Measurements from ENCODE around the gene FCRLA.
"Not testable (repeated sequence)": the region's sequence is repeated elsewhere in the genome, so short reads cannot be mapped to it uniquely, and the experiment has no call there.

FCRLA gene

DNA sequence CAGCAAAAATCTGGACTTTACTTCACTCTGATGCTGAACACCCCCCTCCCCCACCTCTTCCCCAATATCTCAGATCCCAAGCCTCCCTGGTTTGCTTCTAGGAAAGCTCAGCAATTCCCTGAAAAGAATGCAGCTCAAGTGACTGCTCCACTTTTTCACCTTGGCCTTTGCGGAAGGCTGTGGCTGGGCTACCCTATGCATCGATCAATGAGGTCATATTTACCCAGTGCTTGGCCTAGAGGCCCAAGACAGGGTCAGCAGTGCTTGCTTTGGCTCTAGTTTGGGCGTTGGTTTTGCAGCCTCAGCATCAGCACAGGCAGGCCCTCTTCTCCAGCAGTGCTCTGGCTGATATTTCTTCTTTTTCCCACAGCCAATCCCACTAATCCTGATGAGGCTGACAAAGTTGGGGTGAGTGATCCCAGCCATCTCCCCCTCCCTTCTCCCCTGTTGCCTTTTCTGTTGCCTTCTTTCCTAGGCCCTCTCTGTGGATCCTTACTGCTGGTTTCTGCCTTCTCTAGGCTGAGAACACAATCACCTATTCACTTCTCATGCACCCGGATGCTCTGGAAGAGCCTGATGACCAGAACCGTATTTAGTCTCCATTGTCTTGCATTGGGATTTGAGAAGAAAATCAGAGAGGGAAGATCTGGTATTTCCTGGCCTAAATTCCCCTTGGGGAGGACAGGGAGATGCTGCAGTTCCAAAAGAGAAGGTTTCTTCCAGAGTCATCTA is 29.9 kb upstream of the FCRLA start:
- H3K4me1 ChIP-seq (ENCODE audit: insufficient read depth, low read length) = no peaks in the 10 kb centered on the region
- H3K9me3 ChIP-seq (ENCODE audit: low read length) = no peaks in the 10 kb centered on the region
- H3K4me3 ChIP-seq (ENCODE audit: low read depth in 1 of 2, low read length in 2 of 2) = no peak overlapping the region
- H3K36me3 ChIP-seq (ENCODE audit: insufficient read depth, low read length) = no peaks in the 10 kb centered on the region
- no peak overlapping the region for H3K9ac ChIP-seq (ENCODE audit: low read length)
- no peak overlapping the region for H3K27ac ChIP-seq (ENCODE audit: low read depth, low read length)
- H3K27me3 ChIP-seq (ENCODE audit: control insufficient read depth in 1 of 2, insufficient read depth in 2 of 2, low read length in 2 of 2) = no peaks in the 10 kb centered on the region

DNA sequence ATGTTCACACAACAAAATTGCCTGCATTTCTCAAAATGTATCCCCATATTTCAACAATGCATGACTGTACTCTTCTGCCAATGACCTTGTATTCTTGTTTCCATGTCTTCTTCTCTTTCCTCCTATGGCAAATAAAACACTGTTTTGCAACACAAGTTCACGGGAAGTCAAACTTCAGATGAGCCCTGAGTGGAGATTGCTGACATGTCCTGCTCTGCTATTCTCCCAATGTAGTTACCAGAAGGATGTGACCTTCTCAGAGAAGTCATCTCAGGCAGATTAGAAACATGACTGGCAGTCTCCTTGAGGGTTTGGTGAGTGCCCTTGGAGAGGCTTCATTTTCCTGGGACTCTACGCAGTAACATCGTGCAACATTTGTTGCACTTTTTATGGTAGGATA is 28.5 kb upstream of the FCRLA start:
- H3K27me3 ChIP-seq (ENCODE audit: control insufficient read depth in 1 of 2, insufficient read depth in 2 of 2, low read length in 2 of 2) = no peaks in the 10 kb centered on the region
- H3K4me1 ChIP-seq (ENCODE audit: insufficient read depth, low read length) = no peaks in the 10 kb centered on the region
- no peak overlapping the region for H3K4me3 ChIP-seq (ENCODE audit: low read depth in 1 of 2, low read length in 2 of 2)
- no peak overlapping the region for H3K27ac ChIP-seq (ENCODE audit: low read depth, low read length)
- H3K9ac ChIP-seq (ENCODE audit: low read length) = no peak overlapping the region
- H3K9me3 ChIP-seq (ENCODE audit: low read length) = no peaks in the 10 kb centered on the region
- H3K36me3 ChIP-seq (ENCODE audit: insufficient read depth, low read length) = no peaks in the 10 kb centered on the region

DNA sequence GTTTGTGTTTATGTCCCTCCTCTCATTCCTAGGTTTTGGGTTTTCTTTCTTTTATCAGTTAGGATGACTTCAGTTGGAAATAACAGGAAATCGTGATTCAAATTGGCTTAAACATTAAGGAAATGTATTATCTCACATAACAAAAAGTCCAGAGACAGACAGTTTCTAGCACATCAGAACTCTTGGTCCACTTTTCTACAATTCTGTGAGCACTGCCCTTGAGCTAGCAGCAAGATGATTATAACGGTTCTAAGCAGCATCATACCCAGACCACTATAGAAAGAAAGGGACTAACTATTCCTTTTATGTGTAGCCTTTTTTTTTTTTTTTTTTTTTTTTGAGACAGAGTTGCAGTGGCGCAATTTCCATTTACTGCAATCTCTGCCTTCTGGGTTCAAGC is 25.1 kb upstream of the FCRLA start:
- Histone ChIP-seq H3K27ac (ENCODE audit: low read depth, low read length) (no peak overlapping the region), H3K4me1 (ENCODE audit: insufficient read depth, low read length) (no peaks in the 10 kb centered on the region), H3K4me3 (ENCODE audit: low read depth in 1 of 2, low read length in 2 of 2) (no peak overlapping the region), H3K27me3 (ENCODE audit: control insufficient read depth in 1 of 2, insufficient read depth in 2 of 2, low read length in 2 of 2) (no peaks in the 10 kb centered on the region), H3K36me3 (ENCODE audit: insufficient read depth, low read length) (no peaks in the 10 kb centered on the region), H3K9me3 (ENCODE audit: low read length) (no peaks in the 10 kb centered on the region), H3K9ac (ENCODE audit: low read length) (no peak overlapping the region)

DNA sequence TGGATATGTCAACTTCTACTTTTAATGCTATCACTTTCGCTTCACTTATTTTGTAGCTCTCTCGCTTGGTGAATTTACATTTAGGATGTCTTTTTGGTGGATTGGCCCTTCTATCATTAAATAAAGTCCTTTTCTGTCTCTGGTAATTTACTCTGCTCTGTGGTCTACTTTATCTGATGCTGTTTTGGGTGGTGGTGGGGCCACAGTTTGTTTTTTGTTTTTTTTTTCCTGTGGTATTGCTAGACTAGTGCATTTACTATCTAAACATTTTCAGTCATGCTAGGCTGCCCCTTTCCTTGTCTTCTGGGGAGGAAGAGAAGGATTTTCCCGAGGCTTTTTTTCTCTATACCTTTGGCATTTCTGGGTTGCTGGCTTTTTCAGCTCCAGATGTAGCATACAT is 18.1 kb upstream of the FCRLA start:
- Histone ChIP-seq H3K36me3 (ENCODE audit: insufficient read depth, low read length) (no peaks in the 10 kb centered on the region), H3K27ac (ENCODE audit: low read depth, low read length) (no peak overlapping the region), H3K27me3 (ENCODE audit: control insufficient read depth in 1 of 2, insufficient read depth in 2 of 2, low read length in 2 of 2) (peaks cover 0 to 7% of the 10 kb centered on the region in 2 donors), H3K4me3 (ENCODE audit: low read depth in 1 of 2, low read length in 2 of 2) (no peak overlapping the region), H3K4me1 (ENCODE audit: insufficient read depth, low read length) (no peaks in the 10 kb centered on the region), H3K9ac (ENCODE audit: low read length) (no peak overlapping the region), H3K9me3 (ENCODE audit: low read length) (no peaks in the 10 kb centered on the region)

DNA sequence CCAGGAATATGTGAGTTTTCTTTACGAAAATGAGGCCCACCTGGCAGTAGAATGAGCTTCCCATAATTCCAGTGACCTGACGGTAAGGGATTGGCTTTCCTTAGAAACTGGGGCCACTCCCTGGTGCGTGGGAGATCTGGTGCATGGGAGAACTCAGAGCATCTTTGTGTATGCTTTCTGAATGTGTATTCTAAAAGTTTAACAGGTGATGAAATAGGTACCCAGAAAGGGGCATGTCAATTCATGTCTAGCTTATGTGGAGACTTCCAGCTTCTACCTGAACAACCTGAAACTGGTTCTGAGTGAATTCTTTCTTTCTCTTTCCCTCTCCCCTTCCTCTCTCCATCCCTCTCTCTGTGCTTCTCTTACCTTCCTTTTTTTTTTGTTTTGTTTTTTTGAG is 15.2 kb upstream of the FCRLA start:
- Histone ChIP-seq H3K36me3 (ENCODE audit: insufficient read depth, low read length) (no peaks in the 10 kb centered on the region), H3K9ac (ENCODE audit: low read length) (no peak overlapping the region), H3K27me3 (ENCODE audit: control insufficient read depth in 1 of 2, insufficient read depth in 2 of 2, low read length in 2 of 2) (peaks cover 0 to 7% of the 10 kb centered on the region in 2 donors), H3K27ac (ENCODE audit: low read depth, low read length) (no peak overlapping the region), H3K4me1 (ENCODE audit: insufficient read depth, low read length) (no peaks in the 10 kb centered on the region), H3K9me3 (ENCODE audit: low read length) (no peaks in the 10 kb centered on the region), H3K4me3 (ENCODE audit: low read depth in 1 of 2, low read length in 2 of 2) (no peak overlapping the region)

DNA sequence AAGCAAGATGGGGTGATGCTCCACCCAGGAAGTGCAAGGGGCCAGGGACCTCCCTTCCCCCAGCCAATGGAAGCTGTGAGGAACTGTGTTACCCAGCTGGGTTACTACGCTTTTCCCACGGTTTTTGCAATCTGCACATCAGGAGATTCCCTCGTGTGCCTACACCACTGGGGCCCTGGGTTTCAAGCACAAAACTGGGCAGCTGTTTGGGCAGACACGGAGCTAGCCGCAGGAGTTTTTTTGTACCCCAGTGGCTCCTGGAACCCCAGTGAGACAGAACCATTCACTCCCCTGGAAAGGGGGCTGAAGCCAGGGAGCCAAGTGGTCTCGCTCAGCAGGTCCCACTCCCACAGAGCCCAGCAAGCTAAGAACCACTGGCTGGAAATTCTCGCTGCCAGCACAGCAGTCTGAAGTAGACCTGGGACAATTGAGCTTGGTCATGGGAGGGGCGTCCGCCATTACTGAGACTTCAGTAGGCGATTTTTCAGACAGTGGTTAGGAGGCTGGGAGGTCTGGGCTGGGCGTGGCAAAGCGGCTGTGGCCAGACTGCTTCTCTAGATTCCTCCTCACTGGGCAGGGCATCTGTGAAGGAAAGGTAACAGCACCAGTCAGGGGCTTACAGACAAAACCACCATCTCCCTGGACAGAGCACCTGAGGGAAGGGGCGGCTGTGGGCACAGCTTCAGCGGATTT is 13.9 kb upstream of the FCRLA start:
- H3K4me1 ChIP-seq (ENCODE audit: insufficient read depth, low read length); H3K36me3 ChIP-seq (ENCODE audit: insufficient read depth, low read length); H3K4me3 ChIP-seq (ENCODE audit: low read depth in 1 of 2, low read length in 2 of 2); H3K9ac ChIP-seq (ENCODE audit: low read length); H3K9me3 ChIP-seq (ENCODE audit: low read length); H3K27ac ChIP-seq (ENCODE audit: low read depth, low read length); H3K27me3 ChIP-seq (ENCODE audit: control insufficient read depth in 1 of 2, insufficient read depth in 2 of 2, low read length in 2 of 2): not testable (repeated sequence)

DNA sequence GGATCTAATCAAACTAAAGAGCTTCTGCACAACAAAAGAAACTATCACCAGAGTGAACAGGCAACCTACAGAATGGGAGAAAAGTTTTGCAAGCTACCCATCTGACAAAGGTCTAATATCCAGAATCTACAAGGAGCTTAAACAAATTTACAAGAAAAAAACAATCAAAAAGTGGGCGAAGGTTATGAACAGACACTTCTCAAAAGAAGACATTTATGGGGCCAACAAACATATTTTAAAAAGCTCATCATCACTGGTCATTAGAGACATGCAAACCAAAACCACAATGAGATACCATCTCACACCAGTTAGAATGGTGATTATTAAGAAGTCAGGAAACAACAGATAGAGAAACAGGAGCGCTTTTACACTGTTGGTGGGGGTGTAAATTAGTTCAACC is 8.7 kb upstream of the FCRLA start:
- not testable (repeated sequence) for H3K27me3 ChIP-seq (ENCODE audit: control insufficient read depth in 1 of 2, insufficient read depth in 2 of 2, low read length in 2 of 2); H3K9me3 ChIP-seq (ENCODE audit: low read length); H3K27ac ChIP-seq (ENCODE audit: low read depth, low read length); H3K36me3 ChIP-seq (ENCODE audit: insufficient read depth, low read length); H3K9ac ChIP-seq (ENCODE audit: low read length); H3K4me1 ChIP-seq (ENCODE audit: insufficient read depth, low read length); H3K4me3 ChIP-seq (ENCODE audit: low read depth in 1 of 2, low read length in 2 of 2)

DNA sequence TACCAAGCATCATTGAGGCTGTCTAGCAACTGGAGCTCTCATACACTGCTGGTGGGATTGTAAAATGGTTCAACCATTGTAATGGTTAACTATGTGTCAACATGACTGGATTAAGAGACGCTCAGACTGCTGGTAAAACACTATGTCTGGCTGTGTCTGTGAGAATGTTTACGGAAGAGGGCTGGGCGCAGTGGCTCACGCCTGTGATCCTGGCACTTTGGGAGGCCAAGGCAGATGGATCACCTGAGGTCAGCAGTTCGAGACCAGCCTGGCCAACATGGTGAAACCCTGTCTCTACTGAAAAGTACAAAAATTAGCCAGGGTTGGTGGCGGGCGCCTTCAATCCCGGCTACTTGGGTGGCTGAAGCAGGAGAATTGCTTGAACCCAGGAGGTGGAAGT is 4.8 kb upstream of the FCRLA start:
- Histone ChIP-seq H3K9ac (ENCODE audit: low read length) (no peak overlapping the region), H3K4me3 (ENCODE audit: low read depth in 1 of 2, low read length in 2 of 2) (no peak overlapping the region), H3K9me3 (ENCODE audit: low read length) (no peaks in the 10 kb centered on the region), H3K36me3 (ENCODE audit: insufficient read depth, low read length) (no peaks in the 10 kb centered on the region), H3K4me1 (ENCODE audit: insufficient read depth, low read length) (no peaks in the 10 kb centered on the region), H3K27ac (ENCODE audit: low read depth, low read length) (no peak overlapping the region), H3K27me3 (ENCODE audit: control insufficient read depth in 1 of 2, insufficient read depth in 2 of 2, low read length in 2 of 2) (no peaks in the 10 kb centered on the region)

DNA sequence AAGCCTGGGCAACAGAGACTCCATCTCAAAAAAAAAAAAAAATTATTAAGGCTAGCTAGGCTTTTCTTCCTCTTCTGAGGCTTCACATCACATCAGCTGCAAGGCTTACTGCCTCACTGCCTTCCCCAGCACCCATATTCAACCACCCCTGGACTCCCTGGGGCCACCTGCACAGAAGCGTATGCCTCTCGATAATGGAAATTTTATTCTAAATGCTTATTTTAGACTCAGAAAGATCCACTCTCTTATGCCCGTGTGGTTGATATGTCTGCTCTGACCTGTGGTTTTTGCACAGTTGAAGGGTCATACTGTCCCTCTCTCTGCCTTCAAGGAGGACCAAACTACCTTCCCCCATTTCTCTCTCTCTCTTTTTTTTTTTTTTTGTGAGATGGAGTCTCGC is 1.5 kb upstream of the FCRLA start:
- H3K27ac ChIP-seq (ENCODE audit: low read depth, low read length) = no peak overlapping the region
- H3K4me1 ChIP-seq (ENCODE audit: insufficient read depth, low read length) = no peaks in the 10 kb centered on the region
- H3K4me3 ChIP-seq (ENCODE audit: low read depth in 1 of 2, low read length in 2 of 2) = no peak overlapping the region
- H3K9me3 ChIP-seq (ENCODE audit: low read length) = no peaks in the 10 kb centered on the region
- H3K36me3 ChIP-seq (ENCODE audit: insufficient read depth, low read length) = no peaks in the 10 kb centered on the region
- no peak overlapping the region for H3K9ac ChIP-seq (ENCODE audit: low read length)
- H3K27me3 ChIP-seq (ENCODE audit: control insufficient read depth in 1 of 2, insufficient read depth in 2 of 2, low read length in 2 of 2) = no peaks in the 10 kb centered on the region

DNA sequence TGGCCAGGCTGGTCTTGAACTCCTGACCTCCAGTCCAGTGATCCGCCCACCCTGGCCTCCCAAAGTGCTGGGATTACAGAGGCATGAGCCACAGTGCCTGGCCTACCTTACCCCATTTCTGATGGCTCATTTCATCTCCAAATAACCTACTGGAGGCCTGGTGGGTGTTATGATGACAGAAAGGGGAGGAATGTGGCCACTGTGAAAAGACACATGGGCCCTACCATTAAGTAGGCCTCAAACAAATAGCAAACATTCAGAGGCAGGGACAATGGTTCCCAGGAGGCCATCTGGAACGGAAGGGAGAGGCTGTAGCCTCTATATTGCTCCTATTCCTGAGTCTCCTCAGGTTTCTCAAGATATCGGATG is 932 bp upstream of the FCRLA start:
- no peak overlapping the region for H3K9ac ChIP-seq (ENCODE audit: low read length)
- H3K36me3 ChIP-seq (ENCODE audit: insufficient read depth, low read length) = no peaks in the 10 kb centered on the region
- no peaks in the 10 kb centered on the region for H3K9me3 ChIP-seq (ENCODE audit: low read length)
- no peak overlapping the region for H3K4me3 ChIP-seq (ENCODE audit: low read depth in 1 of 2, low read length in 2 of 2)
- no peaks in the 10 kb centered on the region for H3K4me1 ChIP-seq (ENCODE audit: insufficient read depth, low read length)
- H3K27me3 ChIP-seq (ENCODE audit: control insufficient read depth in 1 of 2, insufficient read depth in 2 of 2, low read length in 2 of 2) = no peaks in the 10 kb centered on the region
- no peak overlapping the region for H3K27ac ChIP-seq (ENCODE audit: low read depth, low read length)

DNA sequence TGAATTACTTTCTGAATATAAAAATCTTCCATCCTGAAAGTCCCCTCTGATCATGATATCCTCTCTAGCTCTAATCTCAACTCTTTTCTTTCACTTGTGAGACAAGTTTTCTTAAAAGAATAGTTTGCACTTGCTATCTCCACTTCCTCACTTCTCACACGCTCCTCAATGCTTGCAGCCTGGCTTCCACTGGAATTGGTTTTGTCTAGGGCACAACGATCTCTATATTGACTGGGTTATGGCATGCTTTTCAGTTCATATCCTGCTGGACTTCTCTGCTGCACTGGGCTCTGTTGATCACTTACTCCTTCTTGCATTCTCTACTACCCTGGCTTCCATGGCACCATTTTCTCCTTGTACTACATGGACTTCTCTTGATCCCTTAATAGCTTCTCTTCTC is 474 bp downstream of the FCRLA start:
- no peak overlapping the region for H3K9ac ChIP-seq (ENCODE audit: low read length)
- no peaks in the 10 kb centered on the region for H3K36me3 ChIP-seq (ENCODE audit: insufficient read depth, low read length)
- H3K9me3 ChIP-seq (ENCODE audit: low read length) = no peaks in the 10 kb centered on the region
- H3K27me3 ChIP-seq (ENCODE audit: control insufficient read depth in 1 of 2, insufficient read depth in 2 of 2, low read length in 2 of 2) = peaks cover 0 to 6% of the 10 kb centered on the region in 2 donors
- H3K27ac ChIP-seq (ENCODE audit: low read depth, low read length) = no peak overlapping the region
- H3K4me3 ChIP-seq (ENCODE audit: low read depth in 1 of 2, low read length in 2 of 2) = no peak overlapping the region
- H3K4me1 ChIP-seq (ENCODE audit: insufficient read depth, low read length) = no peaks in the 10 kb centered on the region

DNA sequence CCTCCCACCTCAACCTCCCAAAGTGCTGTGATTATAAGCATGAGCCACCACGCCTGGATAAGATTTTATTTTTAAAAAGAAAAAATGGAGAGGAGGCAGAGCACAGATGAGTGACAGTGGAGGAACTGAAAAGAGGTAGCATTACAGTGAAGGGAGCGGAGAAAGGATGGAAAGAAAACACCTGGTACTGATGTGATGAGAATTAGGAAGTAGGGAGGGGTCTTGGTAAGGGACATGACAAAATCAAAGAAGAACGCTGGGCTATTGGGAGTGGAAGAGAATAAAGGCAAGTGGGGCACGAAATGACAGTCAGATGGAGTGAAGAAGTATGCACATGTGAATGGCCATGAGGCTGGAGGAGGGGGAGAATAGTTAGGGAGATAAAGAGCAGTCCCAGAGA is 2.3 kb downstream of the FCRLA start:
- Histone ChIP-seq H3K4me1 (ENCODE audit: insufficient read depth, low read length) (no peaks in the 10 kb centered on the region), H3K36me3 (ENCODE audit: insufficient read depth, low read length) (no peaks in the 10 kb centered on the region), H3K27me3 (ENCODE audit: control insufficient read depth in 1 of 2, insufficient read depth in 2 of 2, low read length in 2 of 2) (peaks cover 0 to 6% of the 10 kb centered on the region in 2 donors), H3K9ac (ENCODE audit: low read length) (no peak overlapping the region), H3K27ac (ENCODE audit: low read depth, low read length) (no peak overlapping the region), H3K9me3 (ENCODE audit: low read length) (no peaks in the 10 kb centered on the region), H3K4me3 (ENCODE audit: low read depth in 1 of 2, low read length in 2 of 2) (no peak overlapping the region)
